ENCODE results near the gene SUN3.
A peak's percentile ranks its signal among the peaks of the same experiment; 100 is the strongest.
"Not testable (repeated sequence)": the region's sequence is repeated elsewhere in the genome, so short reads cannot be mapped to it uniquely, and the experiment has no call there.

SUN3 gene

GRCh38 chr7:47988496-47989386, 40.2 kb downstream of the SUN3 start:
- H3K4me1 Mint-ChIP-seq = peaks cover 19% of the 10 kb centered on the region
- no peak overlapping the region for H3K4me3 Mint-ChIP-seq
- no peak overlapping the region for H3K27ac Mint-ChIP-seq (ENCODE audit: low read depth)
- H3K36me3 Mint-ChIP-seq (ENCODE audit: insufficient read depth) = peaks cover 2% of the 10 kb centered on the region
- ATAC-seq (replicated peaks; ENCODE audit: extremely low read depth, poor library complexity, severe bottlenecking) = no peak
- H3K27me3 Mint-ChIP-seq = no peaks in the 10 kb centered on the region
- DNase-seq (ENCODE audit: low spot score in 2 of 2) = no peak
- no peaks in the 10 kb centered on the region for H3K9me3 Mint-ChIP-seq

GRCh38 chr7:47982610-47983009, 46.3 kb downstream of the SUN3 start:
- peaks cover 15% of the 10 kb centered on the region for H3K36me3 Mint-ChIP-seq (ENCODE audit: insufficient read depth)
- H3K27ac Mint-ChIP-seq (ENCODE audit: low read depth) = no peak overlapping the region
- H3K4me1 Mint-ChIP-seq = peaks cover 21% of the 10 kb centered on the region
- no peaks in the 10 kb centered on the region for H3K9me3 Mint-ChIP-seq
- H3K27me3 Mint-ChIP-seq = no peaks in the 10 kb centered on the region
- H3K4me3 Mint-ChIP-seq = no peak overlapping the region
- ATAC-seq (replicated peaks; ENCODE audit: extremely low read depth, poor library complexity, severe bottlenecking) (no peak), DNase-seq (ENCODE audit: low spot score in 2 of 2) (no peak)

- not testable (repeated sequence) for DNase-seq (ENCODE audit: low spot score in 2 of 2); H3K4me3 Mint-ChIP-seq; H3K27me3 Mint-ChIP-seq; H3K9me3 Mint-ChIP-seq; H3K27ac Mint-ChIP-seq (ENCODE audit: low read depth); ATAC-seq (replicated peaks; ENCODE audit: extremely low read depth, poor library complexity, severe bottlenecking)
- Mint-ChIP-seq H3K4me1 (peaks cover 30% of the 10 kb centered on the region), H3K36me3 (ENCODE audit: insufficient read depth) (peaks cover 32% of the 10 kb centered on the region)
These were observed 48.3 kb downstream of the SUN3 start for GRCh38 chr7:47980648-47981047.

GRCh38 chr7:47979832-47980181, 49.1 kb downstream of the SUN3 start:
- DNase-seq (ENCODE audit: low spot score in 2 of 2) = no peak
- no peak for ATAC-seq (replicated peaks; ENCODE audit: extremely low read depth, poor library complexity, severe bottlenecking)
- Mint-ChIP-seq H3K9me3 (no peaks in the 10 kb centered on the region), H3K4me3 (peak overlapping the region; percentile 90), H3K4me1 (peaks cover 30% of the 10 kb centered on the region), H3K27me3 (no peaks in the 10 kb centered on the region), H3K36me3 (ENCODE audit: insufficient read depth) (peaks cover 38% of the 10 kb centered on the region), H3K27ac (ENCODE audit: low read depth) (peak overlapping the region; percentile 95)

GRCh38 chr7:47979145-47979831, 49.6 kb downstream of the SUN3 start, which contains the start of gene HUS1:
TSS of gene HUS1 (minus strand) at chr7:47979615. CDS start at chr7:47979519, 96 bp downstream.
- H3K36me3 Mint-ChIP-seq (ENCODE audit: insufficient read depth) = peaks cover 42% of the 10 kb centered on the region
- ATAC-seq (replicated peaks; ENCODE audit: extremely low read depth, poor library complexity, severe bottlenecking) (peak; percentile 98), DNase-seq (ENCODE audit: low spot score in 2 of 2) (peak; percentile 84 to 93)
- peak within 1 kb of the TSS; percentile 95 for H3K27ac Mint-ChIP-seq (ENCODE audit: low read depth)
- peak within 1 kb of the TSS; percentile 90 for H3K4me3 Mint-ChIP-seq
- H3K9me3 Mint-ChIP-seq = no peaks in the 10 kb centered on the region
- no peaks in the 10 kb centered on the region for H3K27me3 Mint-ChIP-seq
- peaks cover 34% of the 10 kb centered on the region for H3K4me1 Mint-ChIP-seq

GRCh38 chr7:47978790-47979144, 50.1 kb downstream of the SUN3 start:
- peak overlapping the region; percentile 95 for H3K27ac Mint-ChIP-seq (ENCODE audit: low read depth)
- peaks cover 39% of the 10 kb centered on the region for H3K4me1 Mint-ChIP-seq
- DNase-seq (ENCODE audit: low spot score in 2 of 2) (no peak), ATAC-seq (replicated peaks; ENCODE audit: extremely low read depth, poor library complexity, severe bottlenecking) (no peak)
- H3K27me3 Mint-ChIP-seq = no peaks in the 10 kb centered on the region
- H3K4me3 Mint-ChIP-seq = peak overlapping the region; percentile 90
- no peaks in the 10 kb centered on the region for H3K9me3 Mint-ChIP-seq
- peaks cover 47% of the 10 kb centered on the region for H3K36me3 Mint-ChIP-seq (ENCODE audit: insufficient read depth)

- DNase-seq (ENCODE audit: low spot score in 2 of 2) = no peak
- ATAC-seq (replicated peaks; ENCODE audit: extremely low read depth, poor library complexity, severe bottlenecking) = no peak
- Mint-ChIP-seq H3K27ac (ENCODE audit: low read depth) (no peak overlapping the region), H3K4me3 (no peak overlapping the region), H3K4me1 (peaks cover 63% of the 10 kb centered on the region), H3K27me3 (no peaks in the 10 kb centered on the region), H3K36me3 (ENCODE audit: insufficient read depth) (peaks cover 77% of the 10 kb centered on the region), H3K9me3 (no peaks in the 10 kb centered on the region)
These were observed 55.2 kb downstream of the SUN3 start for GRCh38 chr7:47973739-47974138.

GRCh38 chr7:47970761-47971160, 58.1 kb downstream of the SUN3 start:
- no peak overlapping the region for H3K27ac Mint-ChIP-seq (ENCODE audit: low read depth)
- H3K4me1 Mint-ChIP-seq = peaks cover 56% of the 10 kb centered on the region

GRCh38 chr7:47968847-47969774, 59.8 kb downstream of the SUN3 start:
- H3K4me3 Mint-ChIP-seq = no peak overlapping the region
- DNase-seq (ENCODE audit: low spot score in 2 of 2) = peak in 1 of 2 donors; percentile 24
- peak; percentile 52 for ATAC-seq (replicated peaks; ENCODE audit: extremely low read depth, poor library complexity, severe bottlenecking)

More at GRCh38 chr7:47970761-47971160, 58.1 kb downstream of the SUN3 start:
- ATAC-seq (replicated peaks; ENCODE audit: extremely low read depth, poor library complexity, severe bottlenecking) (no peak), DNase-seq (ENCODE audit: low spot score in 2 of 2) (no peak)
- no peak overlapping the region for H3K4me3 Mint-ChIP-seq
- H3K9me3 Mint-ChIP-seq = no peaks in the 10 kb centered on the region
- H3K27me3 Mint-ChIP-seq = no peaks in the 10 kb centered on the region
- H3K36me3 Mint-ChIP-seq (ENCODE audit: insufficient read depth) = peaks cover 73% of the 10 kb centered on the region

GRCh38 chr7:47967708-47968107, 61.2 kb downstream of the SUN3 start:
- ATAC-seq (replicated peaks; ENCODE audit: extremely low read depth, poor library complexity, severe bottlenecking) (no peak), DNase-seq (ENCODE audit: low spot score in 2 of 2) (no peak)
- peaks cover 39% of the 10 kb centered on the region for H3K4me1 Mint-ChIP-seq
- no peak overlapping the region for H3K4me3 Mint-ChIP-seq
- peaks cover 78% of the 10 kb centered on the region for H3K36me3 Mint-ChIP-seq (ENCODE audit: insufficient read depth)
- no peak overlapping the region for H3K27ac Mint-ChIP-seq (ENCODE audit: low read depth)
- no peaks in the 10 kb centered on the region for H3K27me3 Mint-ChIP-seq
- H3K9me3 Mint-ChIP-seq = no peaks in the 10 kb centered on the region

More at GRCh38 chr7:47968847-47969774, 59.8 kb downstream of the SUN3 start:
- Mint-ChIP-seq H3K4me1 (peaks cover 50% of the 10 kb centered on the region), H3K27me3 (no peaks in the 10 kb centered on the region), H3K9me3 (no peaks in the 10 kb centered on the region), H3K27ac (ENCODE audit: low read depth) (peak overlapping the region; percentile 61), H3K36me3 (ENCODE audit: insufficient read depth) (peaks cover 75% of the 10 kb centered on the region)

GRCh38 chr7:47967123-47967522, 61.8 kb downstream of the SUN3 start:
- Mint-ChIP-seq H3K27ac (ENCODE audit: low read depth) (peak overlapping the region; percentile 11), H3K9me3 (no peaks in the 10 kb centered on the region)
- DNase-seq (ENCODE audit: low spot score in 2 of 2) = no peak

GRCh38 chr7:47965456-47965855, 63.5 kb downstream of the SUN3 start:
- DNase-seq (ENCODE audit: low spot score in 2 of 2) = no peak
- no peaks in the 10 kb centered on the region for H3K27me3 Mint-ChIP-seq
- peaks cover 78% of the 10 kb centered on the region for H3K36me3 Mint-ChIP-seq (ENCODE audit: insufficient read depth)
- H3K4me1 Mint-ChIP-seq = peaks cover 28% of the 10 kb centered on the region
- H3K9me3 Mint-ChIP-seq = no peaks in the 10 kb centered on the region
- no peak overlapping the region for H3K4me3 Mint-ChIP-seq
- peak overlapping the region; percentile 12 for H3K27ac Mint-ChIP-seq (ENCODE audit: low read depth)
- ATAC-seq (replicated peaks; ENCODE audit: extremely low read depth, poor library complexity, severe bottlenecking) = no peak

More at GRCh38 chr7:47967123-47967522, 61.8 kb downstream of the SUN3 start:
- H3K4me3 Mint-ChIP-seq = no peak overlapping the region
- peaks cover 79% of the 10 kb centered on the region for H3K36me3 Mint-ChIP-seq (ENCODE audit: insufficient read depth)
- no peaks in the 10 kb centered on the region for H3K27me3 Mint-ChIP-seq
- H3K4me1 Mint-ChIP-seq = peaks cover 39% of the 10 kb centered on the region
- no peak for ATAC-seq (replicated peaks; ENCODE audit: extremely low read depth, poor library complexity, severe bottlenecking)
